Hematopoietic multipotent progenitor cell treated with erythropoietin and hydrocortisone succinate and interleukin-3 and kit ligand, for 4 days (in vitro differentiated cells): Measurements from ENCODE around the gene ARFGAP1.
"Not testable (repeated sequence)": the region's sequence is repeated elsewhere in the genome, so short reads cannot be mapped to it uniquely, and the experiment has no call there.

Source experiments
- DNase-seq: peaks from one replicate; pipeline ENCODE4 v3.0.0-alpha.2; 2015

ARFGAP1 gene

GRCh38 chr20:63293456-63293855 is 20.8 kb downstream of the ARFGAP1 start:
- DNase-seq = no peak

- DNase-seq = no peak
Measured at GRCh38 chr20:63293871-63294535, 21.4 kb downstream of the ARFGAP1 start.

DNA sequence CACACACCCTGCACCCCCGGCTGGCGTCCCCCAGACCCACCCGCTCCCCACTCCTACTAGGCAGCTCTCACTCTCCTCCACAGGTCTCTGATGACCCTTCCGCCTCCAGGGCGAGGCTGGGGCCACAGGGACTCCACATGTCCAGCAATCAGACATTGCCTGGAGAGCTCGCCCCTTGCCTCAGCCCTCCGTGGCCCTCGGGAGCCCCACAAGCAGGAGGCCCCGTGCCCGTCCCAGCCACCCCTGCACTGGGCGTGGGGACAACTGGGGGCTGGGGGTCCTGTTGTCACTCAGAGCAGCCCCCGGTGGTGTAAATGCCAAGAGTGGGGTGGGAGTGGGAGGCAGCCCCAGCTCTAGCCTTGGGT is 21.9 kb downstream of the ARFGAP1 start:
- no peak for DNase-seq

DNA sequence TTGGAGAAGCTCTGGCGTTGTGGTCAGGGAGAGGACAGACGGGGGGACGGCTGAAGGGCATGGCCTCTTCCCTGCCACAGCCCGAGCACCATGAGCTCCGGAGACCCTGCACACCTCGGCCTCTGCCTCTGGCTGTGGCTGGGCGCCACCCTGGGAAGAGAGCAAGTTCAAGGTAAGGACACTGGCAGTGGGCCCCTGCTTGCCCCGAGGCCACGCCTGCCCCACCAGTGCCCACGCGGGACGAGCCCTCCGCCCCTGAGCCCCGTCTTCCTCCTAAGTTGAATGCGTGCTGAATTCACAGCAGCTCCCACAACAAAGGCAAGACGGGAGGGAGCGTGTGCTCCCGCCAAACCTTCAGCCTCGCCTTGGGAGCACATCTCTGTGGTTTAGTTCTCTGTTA is 22.4 kb downstream of the ARFGAP1 start:
- DNase-seq = no peak

DNA sequence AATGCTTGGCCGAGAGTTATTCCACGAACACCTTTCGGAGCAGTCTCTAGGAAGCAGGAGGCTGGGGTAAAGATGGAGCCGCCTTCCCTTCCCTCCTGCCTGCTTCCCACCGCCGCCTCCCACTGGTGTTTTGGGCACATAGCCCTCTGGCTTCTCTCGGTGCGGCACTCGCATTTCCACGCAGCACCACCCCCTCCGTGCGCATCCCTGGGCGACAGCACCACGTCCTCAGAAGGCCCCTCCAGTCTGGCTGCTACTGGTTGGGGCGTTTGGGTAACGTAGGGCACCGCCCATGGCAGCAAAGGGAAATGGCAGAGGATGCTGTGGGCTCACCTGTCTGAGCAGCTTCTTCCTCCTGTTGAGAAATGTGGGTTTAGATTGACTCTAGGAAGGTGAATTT is 22.8 kb downstream of the ARFGAP1 start:
- DNase-seq = no peak

GRCh38 chr20:63295846-63296245 is 23.2 kb downstream of the ARFGAP1 start:
- no peak for DNase-seq

DNA sequence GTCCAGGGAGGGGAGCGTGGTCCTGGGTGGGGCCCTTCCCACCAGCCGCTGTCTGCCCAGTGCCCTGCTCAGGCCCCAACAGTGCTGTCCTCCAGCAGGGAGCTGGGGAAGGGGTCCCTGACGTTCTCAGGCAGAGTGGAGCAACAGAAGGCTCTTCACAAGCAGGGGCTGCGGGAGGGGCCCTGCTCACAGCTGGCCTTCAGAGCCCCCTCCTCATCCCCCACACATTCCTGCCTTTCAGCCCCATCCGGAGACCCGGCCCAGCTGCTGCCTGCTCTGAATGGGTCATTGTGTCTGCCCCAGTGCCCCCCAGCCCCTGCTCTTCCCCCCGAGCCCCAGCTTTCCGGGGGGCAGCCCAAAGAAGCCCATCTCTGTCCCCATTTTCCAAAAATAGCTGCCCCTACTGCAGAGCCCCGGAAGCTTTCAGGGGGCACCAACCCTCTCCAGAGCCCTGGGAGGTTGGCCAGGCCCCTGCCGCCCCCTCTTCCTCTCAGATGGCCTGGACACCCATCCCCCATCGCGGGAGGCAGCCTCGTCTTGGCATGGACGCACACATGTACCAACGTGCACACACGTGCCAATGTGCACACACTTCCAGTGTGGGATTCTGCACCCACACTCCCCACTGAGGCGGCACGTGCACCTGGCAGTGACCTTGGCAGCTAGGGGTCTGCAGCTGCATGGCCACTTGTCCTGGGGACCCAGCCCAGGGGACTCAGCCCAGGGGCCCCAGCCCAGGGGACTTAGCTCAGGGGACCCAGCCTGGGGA is 24.1 kb downstream of the ARFGAP1 start:
- DNase-seq = no peak

- no peak for DNase-seq
Measured at GRCh38 chr20:63297371-63297781, 24.8 kb downstream of the ARFGAP1 start.

- no peak for DNase-seq
Measured at GRCh38 chr20:63297796-63298572, 25.4 kb downstream of the ARFGAP1 start.

- DNase-seq = no peak
Measured at GRCh38 chr20:63298731-63299312, 26.2 kb downstream of the ARFGAP1 start.

- no peak for DNase-seq
Measured at GRCh38 chr20:63301671-63302070, 29.1 kb downstream of the ARFGAP1 start.

- no peak for DNase-seq
Measured at GRCh38 chr20:63303095-63303666, 30.6 kb downstream of the ARFGAP1 start.

DNA sequence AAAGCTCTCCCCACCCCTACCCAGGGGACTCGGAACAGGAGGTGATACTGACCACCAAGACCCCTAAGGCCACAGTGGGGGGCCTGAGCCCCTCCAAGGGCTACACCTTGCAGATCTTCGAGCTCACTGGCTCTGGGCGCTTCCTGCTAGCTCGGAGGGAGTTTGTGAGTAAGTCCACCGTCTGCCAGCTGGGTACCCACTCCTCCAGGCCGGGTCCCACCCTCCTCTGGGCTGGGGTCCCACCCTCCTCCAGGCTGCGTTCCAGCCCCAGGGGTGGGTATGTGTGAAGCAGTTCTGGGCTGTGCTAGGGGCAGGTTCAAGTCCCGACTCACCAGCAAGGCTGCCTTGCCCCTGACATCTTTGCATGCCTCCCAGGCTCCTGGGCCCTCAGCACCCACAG is 32.8 kb downstream of the ARFGAP1 start:
- no peak for DNase-seq

DNA sequence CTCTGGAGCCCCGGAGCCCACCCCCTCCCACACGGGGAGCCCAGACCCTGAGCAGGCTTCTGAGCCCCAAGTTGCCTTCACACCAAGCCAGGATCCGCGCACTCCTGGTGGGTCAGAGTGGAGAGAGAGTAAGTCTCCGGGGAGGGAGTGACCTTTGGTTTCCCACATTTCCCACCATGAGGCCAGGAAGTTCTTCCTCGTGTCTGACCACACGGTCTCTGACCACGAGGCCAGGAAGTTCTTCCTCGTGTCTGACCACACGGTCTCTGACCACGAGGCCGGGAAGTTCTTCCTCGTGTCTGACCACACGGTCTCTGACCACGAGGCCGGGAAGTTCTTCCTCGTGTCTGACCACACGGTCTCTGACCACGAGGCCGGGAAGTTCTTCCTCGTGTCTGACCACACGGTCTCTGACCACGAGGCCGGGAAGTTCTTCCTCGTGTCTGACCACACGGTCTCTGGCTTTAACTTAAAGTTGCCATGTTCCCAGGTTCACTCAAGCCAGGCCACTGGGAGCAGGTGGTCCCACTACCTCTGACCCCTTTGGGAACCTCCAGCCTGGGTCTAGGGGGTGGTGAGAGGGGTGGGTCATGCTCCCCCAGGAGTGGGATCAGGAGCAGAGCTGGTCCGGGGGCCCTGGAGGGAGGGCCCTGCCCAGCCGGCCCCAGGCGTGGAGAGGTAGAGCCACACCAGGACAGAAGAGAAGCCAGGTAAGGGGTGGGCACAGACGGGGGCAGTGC is 33.5 kb downstream of the ARFGAP1 start:
- not testable (repeated sequence) for DNase-seq

GRCh38 chr20:63306673-63307537 is 34.3 kb downstream of the ARFGAP1 start:
- DNase-seq = no peak

DNA sequence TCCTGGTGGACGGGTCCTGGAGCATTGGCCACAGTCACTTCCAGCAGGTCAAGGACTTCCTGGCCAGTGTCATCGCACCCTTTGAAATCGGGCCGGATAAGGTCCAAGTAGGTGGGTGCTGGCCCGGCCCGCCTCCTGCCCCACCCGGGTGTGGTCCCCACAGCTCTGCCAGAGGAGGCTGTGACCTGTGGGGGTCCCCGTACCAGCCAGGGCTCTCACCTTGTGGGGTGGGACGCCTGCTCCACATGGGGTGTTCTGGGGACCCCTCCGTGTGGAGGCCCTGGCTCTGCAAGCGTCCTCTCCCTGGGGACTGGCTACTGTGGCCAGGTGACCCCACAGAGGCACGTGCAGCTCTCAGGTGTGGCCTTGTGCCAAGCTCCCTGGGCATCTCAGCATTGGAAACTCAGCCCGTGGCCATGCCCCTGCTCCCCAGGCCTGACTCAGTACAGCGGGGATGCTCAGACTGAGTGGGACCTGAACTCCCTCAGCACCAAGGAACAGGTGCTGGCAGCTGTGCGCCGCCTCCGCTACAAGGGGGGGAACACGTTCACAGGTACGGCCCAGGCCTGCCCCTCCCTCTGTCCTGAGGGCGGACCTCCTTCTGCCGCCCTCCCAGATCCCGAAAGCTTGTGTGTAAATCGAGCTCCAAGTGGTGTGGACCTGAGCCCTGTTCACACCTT is 35.1 kb downstream of the ARFGAP1 start:
- DNase-seq = no peak

DNA sequence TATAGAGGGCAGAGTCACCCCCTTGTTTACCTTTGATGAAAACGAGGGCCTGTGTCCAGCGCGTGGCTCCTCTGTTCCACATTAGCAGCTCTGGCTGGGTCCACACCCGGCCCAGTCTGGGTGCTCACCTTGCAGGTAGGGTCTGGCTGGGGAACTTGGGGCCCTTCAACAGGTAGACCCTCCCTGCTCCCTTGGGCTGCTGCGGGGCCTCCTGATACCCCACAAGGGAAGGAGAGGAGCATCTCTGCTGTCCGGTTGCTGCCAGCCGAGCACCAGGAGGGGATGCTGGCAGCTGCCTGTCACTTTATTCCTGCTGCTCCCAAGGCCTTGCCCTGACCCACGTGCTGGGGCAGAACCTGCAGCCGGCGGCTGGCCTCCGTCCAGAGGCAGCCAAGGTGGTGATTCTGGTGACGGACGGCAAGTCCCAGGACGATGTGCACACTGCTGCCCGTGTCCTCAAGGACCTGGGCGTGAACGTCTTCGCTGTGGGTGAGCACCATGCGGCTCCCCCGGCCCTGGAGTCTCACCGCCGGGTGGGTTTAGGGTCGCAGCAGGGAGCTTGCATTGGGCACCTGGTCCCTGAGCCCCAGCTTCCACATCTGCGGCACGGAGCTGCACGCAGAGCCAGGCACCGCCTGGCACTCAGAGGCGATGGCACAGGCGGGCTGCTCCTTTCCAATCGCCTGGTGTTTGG is 35.8 kb downstream of the ARFGAP1 start:
- DNase-seq = no peak

DNA sequence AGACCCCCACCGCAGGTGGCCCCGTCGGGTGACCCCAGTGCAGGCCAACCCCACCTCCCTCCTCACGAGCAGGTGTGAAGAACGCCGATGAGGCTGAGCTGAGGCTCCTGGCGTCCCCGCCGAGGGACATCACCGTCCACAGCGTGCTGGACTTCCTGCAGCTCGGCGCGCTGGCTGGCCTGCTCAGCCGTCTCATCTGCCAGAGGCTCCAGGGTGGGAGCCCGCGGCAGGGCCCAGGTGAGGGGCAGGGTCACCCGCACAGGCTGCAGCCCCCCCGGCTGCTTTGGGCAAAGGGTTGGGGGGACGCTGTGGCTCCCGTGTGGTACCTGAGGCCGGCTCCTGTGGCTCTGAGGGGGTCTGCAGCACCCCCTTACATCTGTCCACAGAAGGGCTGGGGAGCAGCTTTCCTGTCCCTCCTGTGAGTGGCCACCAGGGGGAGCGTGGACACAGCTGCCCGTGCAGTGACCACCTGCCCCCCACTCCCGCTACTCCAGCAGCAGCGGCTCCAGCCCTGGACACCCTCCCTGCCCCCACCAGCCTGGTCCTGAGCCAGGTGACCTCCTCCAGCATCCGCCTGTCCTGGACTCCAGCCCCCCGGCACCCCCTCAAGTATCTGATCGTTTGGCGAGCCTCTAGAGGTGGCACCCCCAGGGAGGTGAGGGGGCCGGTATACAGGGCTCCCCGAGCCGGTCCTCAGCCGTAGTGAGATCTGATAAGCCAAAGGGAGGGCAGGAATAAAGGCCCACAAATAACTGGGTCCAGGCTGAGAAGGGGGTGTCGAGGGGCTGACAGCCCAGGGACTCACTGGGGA is 36.9 kb downstream of the ARFGAP1 start:
- peak; percentile 54 for DNase-seq
